Left cardiac atrium (tissue), 4 donors: ENCODE results near the gene PGS1. TPM values are rescaled to one million over a fixed set of nuclear protein-coding genes. Genes with fewer than 3 reads are reported as not detected.
A peak's percentile ranks its signal among the peaks of the same experiment; 100 is the strongest.

Experiments used
- ATAC-seq, 2 donors: fragments of 200-7000 bp; cut with Tn5 transposase; one replicate each; pipeline ENCODE4 v1.9.1; 2020; ENCODE audit warnings: mild to moderate bottlenecking in 2 of 2, moderate library complexity in 2 of 2
- DNase-seq: peaks from one replicate; pipeline ENCODE4 v3.0.0-alpha.2; 2020
- intact Hi-C, 2 donors: fragments of 100-400 bp; cut with DNase I; formaldehyde crosslinking; loops; one replicate each; pipeline versions ENCODE4 v1.14.1 to v1.15.1; 2022 to 2023
- total RNA-seq, 2 donors: library from RNA; stranded (reverse); fragmentation: NEBNext Ultra II Directional; extraction: Animal tissue kit (Norgen Biotek cat#: 25700); gene quantifications; one replicate each; pipeline ENCODE4 v1.2.1, GENCODE V29; 2021
- donor health status: DM: no; HTN: yes; CAD: no.
- donor health status: DM: no; HTN: yes; CAD: no; lungs with severe emphysema.
- donor health status: DM: yes; HTN: yes; CAD: no.
- donor health status: Dilated cardiomyopathy.

Gene PGS1
- total RNA-seq, 2 donors from 2014 or later, result 17.7 to 24.3 TPM

- no peak for ATAC-seq
- intact Hi-C loops, result no loop called here
- DNase-seq, result no peak
Observed at GRCh38 chr17:78345791-78346494, 32.5 kb upstream of the PGS1 start.

- intact Hi-C loops, result no loop called here
- ATAC-seq (no peak), DNase-seq (no peak)
Observed at GRCh38 chr17:78346605-78347250, 31.7 kb upstream of the PGS1 start.

- no peak for DNase-seq
- ATAC-seq, result no peak
- intact Hi-C loops, result no loop called here
Observed at GRCh38 chr17:78347453-78347852, 31.0 kb upstream of the PGS1 start.

- DNase-seq (no peak), ATAC-seq (no peak)
- intact Hi-C loops, result no loop called here
Observed at GRCh38 chr17:78348055-78348770, 30.2 kb upstream of the PGS1 start.

- no peak for ATAC-seq
- intact Hi-C loops, result no loop called here
Observed at GRCh38 chr17:78349891-78350642, 28.4 kb upstream of the PGS1 start.

GRCh38 chr17:78351449-78352006 is 26.9 kb upstream of the PGS1 start:
- DNase-seq (peak; percentile 98), ATAC-seq (peak; percentile 72 to 81)
- intact Hi-C loops, result no loop called here

More at GRCh38 chr17:78349891-78350642, 28.4 kb upstream of the PGS1 start:
- DNase-seq, result no peak

- intact Hi-C loops, result no loop called here
- DNase-seq (no peak), ATAC-seq (no peak)
Observed at GRCh38 chr17:78353834-78354233, 24.6 kb upstream of the PGS1 start.

GRCh38 chr17:78355045-78355641 is 23.3 kb upstream of the PGS1 start:
- DNase-seq (no peak), ATAC-seq (no peak)
- intact Hi-C loops, result no loop called here

- DNase-seq, result no peak
- intact Hi-C loops, result no loop called here
- no peak for ATAC-seq
Observed at GRCh38 chr17:78355701-78356100, 22.7 kb upstream of the PGS1 start.

GRCh38 chr17:78356101-78356713 is 22.2 kb upstream of the PGS1 start:
- ATAC-seq, result no peak
- intact Hi-C loops, result no loop called here
- peak; percentile 57 for DNase-seq

- intact Hi-C loops, result no loop called here
- ATAC-seq (peak in 1 of 2 donors; percentile 2), DNase-seq (peak; percentile 79)
Observed at GRCh38 chr17:78357177-78357586, 21.3 kb upstream of the PGS1 start.

- no peak for ATAC-seq
- intact Hi-C loops, result no loop called here
- DNase-seq, result no peak
Observed at GRCh38 chr17:78357672-78358537, 20.5 kb upstream of the PGS1 start.

- peak in 1 of 2 donors; percentile 1 for ATAC-seq
- intact Hi-C loops, result no loop called here
- peak; percentile 50 for DNase-seq
Observed at GRCh38 chr17:78358538-78359320, 19.7 kb upstream of the PGS1 start.

GRCh38 chr17:78359321-78359996 is 19.0 kb upstream of the PGS1 start:
- ATAC-seq (peak; percentile 3 to 9), DNase-seq (peak; percentile 61)
- intact Hi-C loops, result no loop called here

GRCh38 chr17:78359997-78360370 is 18.5 kb upstream of the PGS1 start, which contains the start of gene SOCS3:
Gene SOCS3 (minus strand): TSS chr17:78360077. CDS start chr17:78359095, 982 bp downstream.
- intact Hi-C loops, result loop anchor here (1.0 to 5.0 kb wide), 4 partner anchors 37 to 68 kb away; no protein-coding TSS in a partner anchor
- DNase-seq, result peak; percentile 96

More at GRCh38 chr17:78359997-78360370, 18.5 kb upstream of the PGS1 start, which contains the start of gene SOCS3:
- peak; percentile 83 to 88 for ATAC-seq
